Measurements from ENCODE around the gene MAN2A2. TPM values are rescaled to one million over a fixed set of nuclear protein-coding genes. Genes with fewer than 3 reads are reported as not detected.

Gene MAN2A2
- total RNA-seq, 1 experiment from 2014 or later: 31.0 TPM

GRCh38 chr15:90912770-90913075 is 9.6 kb downstream of the MAN2A2 start (continued):
- TF ChIP-seq CDX4 (CRISPR knock-in tag; IDR thresholded peaks at IDR 0.05; ENCODE audit: borderline replicate concordance) (no peak), ZNF317 (CRISPR knock-in tag; IDR thresholded peaks at IDR 0.05; ENCODE audit: borderline replicate concordance, low read depth) (no peak), ZMAT4 (CRISPR knock-in tag; IDR thresholded peaks at IDR 0.05) (no peak), SMAD4 (CRISPR knock-in tag; IDR thresholded peaks at IDR 0.05) (no peak), ATF3 (CRISPR knock-in tag; conservative IDR thresholded peaks at IDR 0.05) (no peak), USF2 (CRISPR knock-in tag; IDR thresholded peaks at IDR 0.05) (no peak)

- Mint-ChIP-seq H3K9me3 (no peaks in the 10 kb centered on the region), H3K27ac (no peak overlapping the region), H3K4me1 (no peaks in the 10 kb centered on the region), H3K27me3 (ENCODE audit: low read depth) (no peaks in the 10 kb centered on the region; the same call in 1 of the 2 replicates), H3K4me3 (no peak overlapping the region), H3K36me3 (peaks cover 3% of the 10 kb centered on the region; the same call in 1 of the 2 replicates)
- TF ChIP-seq AR (CRISPR knock-in tag; IDR thresholded peaks at IDR 0.05) (no peak), ZBTB21 (CRISPR knock-in tag; IDR thresholded peaks at IDR 0.05; ENCODE audit: borderline replicate concordance) (no peak), CTCF (IDR thresholded peaks at IDR 0.05) (no peak), ZNF232 (CRISPR knock-in tag; IDR thresholded peaks at IDR 0.05) (no peak), ZNF219 (CRISPR knock-in tag; IDR thresholded peaks at IDR 0.05; ENCODE audit: borderline replicate concordance) (no peak), ARID4B (CRISPR knock-in tag; IDR thresholded peaks at IDR 0.05; ENCODE audit: borderline replicate concordance) (no peak), E2F1 (CRISPR knock-in tag; IDR thresholded peaks at IDR 0.05) (no peak), FOXP4 (CRISPR knock-in tag; IDR thresholded peaks at IDR 0.05) (no peak), ZNF317 (CRISPR knock-in tag; IDR thresholded peaks at IDR 0.05; ENCODE audit: borderline replicate concordance, low read depth) (no peak)
- POLR2A ChIA-PET: no interaction called here
- CTCF ChIA-PET: interaction anchor here (1.3 to 3.8 kb wide), 2 partner anchors 19 to 27 kb away, joined by 3 to 24 read pairs; partner anchors contain the start of gene HDDC3
- DNase-seq (ENCODE audit: low spot score): no peak
- no peak for ATAC-seq
Observed at GRCh38 chr15:90913398-90913944, 10.4 kb downstream of the MAN2A2 start.

All from WTC11 (cell line).